Activated T-helper 1 cell treated with Interleukin-2 at 50 U/mL for 16 hours (primary cell): Measurements from ENCODE around the gene KCNS1.
"Not testable (repeated sequence)": the region's sequence is repeated elsewhere in the genome, so short reads cannot be mapped to it uniquely, and the experiment has no call there.

ENCODE experiments used
- DNase-seq: peaks from one replicate; pipeline ENCODE4 v3.0.0-alpha.2; 2020; ENCODE audit warnings: low read depth

The KCNS1 gene

GRCh38 chr20:45100563-45101245, at the start of gene KCNS1:
Gene KCNS1, minus strand, starts transcription at chr20:45101127. Its CDS starts 1,891 bp downstream, at chr20:45099236.
- DNase-seq = no peak

- DNase-seq = no peak
Measured at GRCh38 chr20:45149062-45149461, 48.1 kb upstream of the KCNS1 start.

- no peak for DNase-seq
Measured at GRCh38 chr20:45140836-45141235, 39.9 kb upstream of the KCNS1 start.

- DNase-seq = not testable (repeated sequence)
Measured at GRCh38 chr20:45139733-45140375, 38.9 kb upstream of the KCNS1 start.

GRCh38 chr20:45138561-45139300, 37.8 kb upstream of the KCNS1 start:
- DNase-seq = peak; percentile 29

GRCh38 chr20:45136911-45137310, 36.0 kb upstream of the KCNS1 start:
- DNase-seq = no peak

GRCh38 chr20:45128099-45128498, 27.2 kb upstream of the KCNS1 start:
- no peak for DNase-seq

GRCh38 chr20:45124365-45124764, 23.4 kb upstream of the KCNS1 start, which contains the start of gene WFDC12:
Gene WFDC12, minus strand, starts transcription at chr20:45124465. Its CDS starts 18 bp downstream, at chr20:45124447.
- DNase-seq = no peak

GRCh38 chr20:45121388-45121787, 20.5 kb upstream of the KCNS1 start:
- DNase-seq = no peak

- DNase-seq = no peak
Measured at GRCh38 chr20:45119556-45120266, 18.8 kb upstream of the KCNS1 start.

- DNase-seq = no peak
Measured at GRCh38 chr20:45118028-45118427, 17.1 kb upstream of the KCNS1 start.

- no peak for DNase-seq
Measured at GRCh38 chr20:45117581-45117980, 16.7 kb upstream of the KCNS1 start.

GRCh38 chr20:45115829-45116228, 14.9 kb upstream of the KCNS1 start:
- no peak for DNase-seq

- no peak for DNase-seq
Measured at GRCh38 chr20:45115386-45115774, 14.5 kb upstream of the KCNS1 start.

- DNase-seq = no peak
Measured at GRCh38 chr20:45114465-45115385, 13.8 kb upstream of the KCNS1 start, which contains the start of gene WFDC5. Gene WFDC5, minus strand, starts transcription at chr20:45115174. Its CDS starts 91 bp downstream, at chr20:45115083.

- DNase-seq = no peak
Measured at GRCh38 chr20:45113865-45114264, 12.9 kb upstream of the KCNS1 start.

GRCh38 chr20:45112754-45113153, 11.8 kb upstream of the KCNS1 start:
- DNase-seq = no peak

GRCh38 chr20:45111799-45112471, 11.0 kb upstream of the KCNS1 start:
- DNase-seq = no peak

GRCh38 chr20:45111285-45111684, 10.4 kb upstream of the KCNS1 start:
- no peak for DNase-seq

- no peak for DNase-seq
Measured at GRCh38 chr20:45110301-45110700, 9.4 kb upstream of the KCNS1 start.

GRCh38 chr20:45109634-45110033, 8.7 kb upstream of the KCNS1 start:
- DNase-seq = no peak
